ENCODE results near the gene COL5A1.

COL5A1 gene

DNA sequence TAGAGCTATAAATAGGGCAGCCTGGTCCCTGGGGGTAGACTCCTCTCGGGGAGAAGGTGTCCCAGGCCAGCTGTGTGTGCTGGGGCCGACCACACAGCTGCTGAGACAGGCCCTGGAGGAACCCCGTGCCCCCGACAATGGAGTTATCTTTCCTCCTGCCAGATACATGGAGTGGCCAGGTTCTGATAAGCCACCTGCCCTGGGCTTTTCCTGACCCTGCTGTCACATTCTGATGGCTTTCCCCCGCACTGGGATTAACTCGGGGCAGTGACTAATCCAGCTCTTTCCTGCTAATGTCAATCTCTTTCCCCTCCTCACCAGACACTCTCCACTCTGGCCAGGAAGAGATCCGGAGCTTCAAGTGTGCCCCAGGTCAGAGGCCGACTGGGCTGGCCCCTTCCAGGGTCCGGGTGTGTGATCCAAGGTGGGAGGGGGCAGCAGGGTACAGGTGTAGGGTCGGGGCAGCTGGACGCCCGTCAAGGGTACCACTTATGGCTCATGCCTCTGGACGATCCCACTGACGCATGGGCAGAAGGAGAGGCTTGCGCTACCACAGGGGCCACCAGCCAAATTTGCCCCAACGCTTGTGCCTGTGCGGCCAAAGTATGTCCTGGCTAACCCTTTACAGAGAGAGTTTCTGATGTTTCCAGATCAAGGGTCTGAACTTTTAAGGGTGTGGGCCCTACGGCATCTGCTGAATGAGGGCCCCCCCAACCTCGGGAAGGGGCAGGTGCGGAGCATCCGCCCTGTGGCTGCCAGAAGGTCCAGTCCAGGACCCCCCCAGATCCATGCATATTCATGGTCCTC, 20.6 kb upstream of the COL5A1 start:
- Histone ChIP-seq H3K27ac (ENCODE audit: low read length, poor library complexity, severe bottlenecking) (no peak overlapping the region), H3K9ac (ENCODE audit: low read length) (no peak overlapping the region), H3K27me3 (ENCODE audit: control insufficient read depth in 1 of 2, insufficient read depth in 1 of 2, low read length in 2 of 2) (no peaks in the 10 kb centered on the region), H3K18ac (ENCODE audit: low read depth in 1 of 2, low read length in 2 of 2) (peak overlapping the region in 1 of 2 experiments; percentile 59), H2BK12ac (ENCODE audit: low read length in 2 of 2) (peak overlapping the region in 1 of 2 experiments; percentile 85), H2AK5ac (ENCODE audit: low read length, severe bottlenecking) (no peak overlapping the region), H3K4me1 (ENCODE audit: control insufficient read depth, insufficient read depth, low read depth, low read length) (peaks cover 13% of the 10 kb centered on the region), H3K79me1 (replicated peaks; ENCODE audit: low read length, poor library complexity, severe bottlenecking) (no peaks in the 10 kb centered on the region), H3K4me2 (ENCODE audit: low read length, poor library complexity, severe bottlenecking) (no peak overlapping the region), H2BK5ac (ENCODE audit: low read depth, low read length, poor library complexity, severe bottlenecking) (no peak overlapping the region), H4K8ac (ENCODE audit: low read length) (peak overlapping the region; percentile 74), H2AFZ (ENCODE audit: low read depth, low read length) (no peak overlapping the region), H3K14ac (ENCODE audit: low read length in 2 of 2) (peak overlapping the region in 1 of 2 experiments; percentile 6), H3K36me3 (ENCODE audit: control insufficient read depth in 1 of 2, insufficient read depth in 2 of 2, low read depth in 1 of 2, low read length in 2 of 2) (no peaks in the 10 kb centered on the region), H3K23ac (ENCODE audit: low read length in 2 of 2) (no peak overlapping the region), H3K4me3 (ENCODE audit: insufficient read depth in 1 of 2, low read depth in 1 of 2, low read length in 2 of 2) (no peak overlapping the region), H2BK15ac (ENCODE audit: low read depth, poor library complexity, severe bottlenecking) (peak overlapping the region; percentile 5), H2BK120ac (ENCODE audit: low read depth, low read length) (no peak overlapping the region), H3K9me3 (ENCODE audit: control insufficient read depth, low read length) (no peaks in the 10 kb centered on the region), H4K91ac (ENCODE audit: low read length) (no peak overlapping the region), H3K4ac (ENCODE audit: low read depth in 1 of 2, low read length in 2 of 2) (no peak overlapping the region)
- WGBS, result 68% methylated on average over 21 of the region's 21 CpGs
- no peak for DNase-seq

DNA sequence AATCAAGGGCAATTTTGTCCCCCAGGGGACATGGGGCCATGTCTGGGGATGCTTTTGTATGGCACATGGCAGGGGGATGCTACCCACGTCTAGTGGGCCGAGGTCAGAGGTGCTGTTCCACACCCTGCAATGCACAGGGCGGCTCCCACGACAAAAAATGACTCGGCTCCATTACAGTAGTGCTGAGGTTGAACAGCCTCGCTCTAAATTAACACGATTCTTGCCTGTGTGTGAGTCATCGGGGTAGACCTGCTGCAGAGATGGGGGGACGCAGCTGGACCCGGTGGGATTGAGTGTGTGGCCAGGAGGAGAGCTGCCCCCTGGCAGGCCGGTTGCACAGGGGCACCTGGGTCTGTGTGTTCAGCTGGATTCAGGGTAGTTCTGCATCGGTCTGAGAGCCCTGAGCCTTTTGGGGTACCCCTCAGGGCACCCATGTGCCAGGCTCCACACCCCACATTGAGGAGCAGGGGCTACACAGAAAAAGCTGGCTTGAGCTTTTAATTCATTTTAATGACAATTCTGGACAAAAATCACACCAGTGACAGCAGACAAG, 20.0 kb upstream of the COL5A1 start:
- Histone ChIP-seq H2AK5ac (ENCODE audit: low read length, severe bottlenecking) (no peak overlapping the region), H4K8ac (ENCODE audit: low read length) (no peak overlapping the region), H3K27ac (ENCODE audit: low read length, poor library complexity, severe bottlenecking) (no peak overlapping the region), H3K36me3 (ENCODE audit: control insufficient read depth in 1 of 2, insufficient read depth in 2 of 2, low read depth in 1 of 2, low read length in 2 of 2) (no peaks in the 10 kb centered on the region), H3K4me1 (ENCODE audit: control insufficient read depth, insufficient read depth, low read depth, low read length) (peaks cover 19% of the 10 kb centered on the region), H4K91ac (ENCODE audit: low read length) (peak overlapping the region; percentile 72), H3K18ac (ENCODE audit: low read depth in 1 of 2, low read length in 2 of 2) (peak overlapping the region; percentile 22 to 24), H2BK120ac (ENCODE audit: low read depth, low read length) (no peak overlapping the region), H2BK12ac (ENCODE audit: low read length in 2 of 2) (peak overlapping the region in 1 of 2 experiments; percentile 45), H2BK5ac (ENCODE audit: low read depth, low read length, poor library complexity, severe bottlenecking) (no peak overlapping the region), H2AFZ (ENCODE audit: low read depth, low read length) (no peak overlapping the region), H3K14ac (ENCODE audit: low read length in 2 of 2) (peak overlapping the region in 1 of 2 experiments; percentile 46), H3K4me3 (ENCODE audit: insufficient read depth in 1 of 2, low read depth in 1 of 2, low read length in 2 of 2) (no peak overlapping the region), H3K4ac (ENCODE audit: low read depth in 1 of 2, low read length in 2 of 2) (no peak overlapping the region), H3K9me3 (ENCODE audit: control insufficient read depth, low read length) (no peaks in the 10 kb centered on the region), H3K9ac (ENCODE audit: low read length) (no peak overlapping the region), H3K4me2 (ENCODE audit: low read length, poor library complexity, severe bottlenecking) (no peak overlapping the region), H3K79me1 (replicated peaks; ENCODE audit: low read length, poor library complexity, severe bottlenecking) (no peaks in the 10 kb centered on the region), H3K23ac (ENCODE audit: low read length in 2 of 2) (no peak overlapping the region), H2BK15ac (ENCODE audit: low read depth, poor library complexity, severe bottlenecking) (no peak overlapping the region), H3K27me3 (ENCODE audit: control insufficient read depth in 1 of 2, insufficient read depth in 1 of 2, low read length in 2 of 2) (no peaks in the 10 kb centered on the region)
- no peak for DNase-seq
- WGBS, result 70% methylated on average over 12 of the region's 12 CpGs

DNA sequence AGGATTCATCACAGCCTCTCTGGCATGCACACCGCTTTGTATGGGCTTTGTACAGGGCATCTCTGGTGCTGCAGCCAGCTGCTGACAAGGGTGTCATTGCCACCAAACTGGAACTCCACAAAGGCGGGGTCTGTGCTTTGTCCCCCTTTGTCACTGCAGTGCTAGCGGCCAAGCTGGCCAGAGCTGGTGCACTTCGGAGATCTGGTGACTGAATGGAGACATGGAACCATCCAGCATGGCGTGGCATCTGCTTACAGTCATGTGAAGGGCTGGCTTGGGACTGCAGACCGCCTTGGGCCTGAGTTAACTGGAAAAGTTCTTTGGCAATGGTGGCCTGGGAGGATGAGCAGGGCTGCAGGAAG, 18.7 kb upstream of the COL5A1 start:
- 94% methylated on average over 6 of the region's 6 CpGs for WGBS
- DNase-seq, result no peak
- Histone ChIP-seq H4K8ac (ENCODE audit: low read length) (no peak overlapping the region), H2BK12ac (ENCODE audit: low read length in 2 of 2) (peak overlapping the region in 1 of 2 experiments; percentile 84), H3K4me3 (ENCODE audit: insufficient read depth in 1 of 2, low read depth in 1 of 2, low read length in 2 of 2) (no peak overlapping the region), H3K36me3 (ENCODE audit: control insufficient read depth in 1 of 2, insufficient read depth in 2 of 2, low read depth in 1 of 2, low read length in 2 of 2) (peaks cover 0 to 1% of the 10 kb centered on the region in 2 experiments), H3K27me3 (ENCODE audit: control insufficient read depth in 1 of 2, insufficient read depth in 1 of 2, low read length in 2 of 2) (no peaks in the 10 kb centered on the region), H2AK5ac (ENCODE audit: low read length, severe bottlenecking) (no peak overlapping the region), H3K9me3 (ENCODE audit: control insufficient read depth, low read length) (no peaks in the 10 kb centered on the region), H3K18ac (ENCODE audit: low read depth in 1 of 2, low read length in 2 of 2) (peak overlapping the region in 1 of 2 experiments; percentile 25), H3K23ac (ENCODE audit: low read length in 2 of 2) (no peak overlapping the region), H3K14ac (ENCODE audit: low read length in 2 of 2) (no peak overlapping the region), H3K27ac (ENCODE audit: low read length, poor library complexity, severe bottlenecking) (no peak overlapping the region), H2AFZ (ENCODE audit: low read depth, low read length) (no peak overlapping the region), H3K4me1 (ENCODE audit: control insufficient read depth, insufficient read depth, low read depth, low read length) (peaks cover 24% of the 10 kb centered on the region), H3K79me1 (replicated peaks; ENCODE audit: low read length, poor library complexity, severe bottlenecking) (no peaks in the 10 kb centered on the region), H2BK15ac (ENCODE audit: low read depth, poor library complexity, severe bottlenecking) (no peak overlapping the region), H2BK120ac (ENCODE audit: low read depth, low read length) (no peak overlapping the region), H3K9ac (ENCODE audit: low read length) (no peak overlapping the region), H3K4ac (ENCODE audit: low read depth in 1 of 2, low read length in 2 of 2) (no peak overlapping the region), H4K91ac (ENCODE audit: low read length) (peak overlapping the region; percentile 45), H3K4me2 (ENCODE audit: low read length, poor library complexity, severe bottlenecking) (no peak overlapping the region), H2BK5ac (ENCODE audit: low read depth, low read length, poor library complexity, severe bottlenecking) (no peak overlapping the region)

DNA sequence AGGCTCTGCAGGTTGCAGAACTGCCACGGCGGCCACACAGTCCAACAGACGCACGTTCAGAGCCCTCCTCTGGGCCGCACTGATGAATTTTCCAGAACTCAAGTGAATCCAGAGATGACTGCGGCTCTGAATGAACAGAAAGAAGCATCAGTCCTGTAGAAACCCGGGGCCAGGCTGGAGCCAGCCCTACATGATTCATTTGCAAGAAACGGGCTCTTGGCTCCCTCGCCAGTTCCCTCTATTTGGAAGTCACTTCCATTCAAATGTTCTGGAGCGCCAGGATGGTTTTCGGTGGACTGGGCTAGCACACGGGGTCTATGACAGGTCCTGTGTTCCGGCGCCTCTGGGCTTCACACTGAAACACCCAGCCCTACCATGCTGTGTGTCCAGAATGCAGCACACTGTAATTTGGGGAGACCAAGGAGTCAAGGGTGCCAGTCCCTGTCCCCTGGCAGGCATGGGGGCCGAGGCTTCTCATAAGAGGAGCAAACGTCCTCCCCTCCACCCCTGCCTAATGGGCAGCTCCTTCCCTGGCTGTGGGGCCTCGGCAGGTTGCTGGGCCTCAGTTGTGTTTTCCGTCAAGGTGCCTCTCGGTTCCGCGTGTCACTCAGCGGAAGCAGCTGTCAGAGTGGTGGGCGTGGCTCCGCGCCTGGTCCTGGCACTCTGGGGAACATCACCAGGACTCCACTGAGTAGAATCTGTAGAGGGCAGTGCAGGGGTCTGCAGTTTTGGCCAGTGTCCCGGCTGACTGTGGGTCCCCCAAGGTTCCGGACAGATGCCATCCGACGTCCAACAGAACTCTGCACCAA, 18.1 kb upstream of the COL5A1 start:
- no peak overlapping the region for H3K27ac ChIP-seq (ENCODE audit: low read length, poor library complexity, severe bottlenecking)
- H3K36me3 ChIP-seq (ENCODE audit: control insufficient read depth in 1 of 2, insufficient read depth in 2 of 2, low read depth in 1 of 2, low read length in 2 of 2), result peaks cover 0 to 3% of the 10 kb centered on the region in 2 experiments
- H3K18ac ChIP-seq (ENCODE audit: low read depth in 1 of 2, low read length in 2 of 2), result peak overlapping the region in 1 of 2 experiments; percentile 54
- no peak overlapping the region for H2AFZ ChIP-seq (ENCODE audit: low read depth, low read length)
- H3K79me1 ChIP-seq (replicated peaks; ENCODE audit: low read length, poor library complexity, severe bottlenecking), result no peaks in the 10 kb centered on the region
- no peak overlapping the region for H3K4me2 ChIP-seq (ENCODE audit: low read length, poor library complexity, severe bottlenecking)
- peak overlapping the region; percentile 3 for H2BK120ac ChIP-seq (ENCODE audit: low read depth, low read length)
- no peak overlapping the region for H3K9ac ChIP-seq (ENCODE audit: low read length)
- no peaks in the 10 kb centered on the region for H3K27me3 ChIP-seq (ENCODE audit: control insufficient read depth in 1 of 2, insufficient read depth in 1 of 2, low read length in 2 of 2)
- H2AK5ac ChIP-seq (ENCODE audit: low read length, severe bottlenecking), result no peak overlapping the region
- DNase-seq, result no peak
- H3K4me1 ChIP-seq (ENCODE audit: control insufficient read depth, insufficient read depth, low read depth, low read length), result peaks cover 24% of the 10 kb centered on the region
- H4K8ac ChIP-seq (ENCODE audit: low read length), result peak overlapping the region; percentile 31
- H3K4ac ChIP-seq (ENCODE audit: low read depth in 1 of 2, low read length in 2 of 2), result no peak overlapping the region
- WGBS, result 94% methylated on average over 29 of the region's 29 CpGs
- peak overlapping the region; percentile 83 for H4K91ac ChIP-seq (ENCODE audit: low read length)
- no peak overlapping the region for H3K14ac ChIP-seq (ENCODE audit: low read length in 2 of 2)
- H3K23ac ChIP-seq (ENCODE audit: low read length in 2 of 2), result no peak overlapping the region
- no peak overlapping the region for H3K4me3 ChIP-seq (ENCODE audit: insufficient read depth in 1 of 2, low read depth in 1 of 2, low read length in 2 of 2)
- no peak overlapping the region for H2BK5ac ChIP-seq (ENCODE audit: low read depth, low read length, poor library complexity, severe bottlenecking)
- peak overlapping the region; percentile 34 for H2BK15ac ChIP-seq (ENCODE audit: low read depth, poor library complexity, severe bottlenecking)
- H3K9me3 ChIP-seq (ENCODE audit: control insufficient read depth, low read length), result no peaks in the 10 kb centered on the region
- H2BK12ac ChIP-seq (ENCODE audit: low read length in 2 of 2), result peak overlapping the region in 1 of 2 experiments; percentile 84

Data from mesenchymal stem cell (in vitro differentiated cells and primary cell).